T-helper 17 cell (primary cell): ENCODE results near the gene GLYR1. TPM values are rescaled to one million over a fixed set of nuclear protein-coding genes. Genes with fewer than 3 reads are reported as not detected.
"Not testable (repeated sequence)": the region's sequence is repeated elsewhere in the genome, so short reads cannot be mapped to it uniquely, and the experiment has no call there.

Experiments
- ATAC-seq: fragments of 150-1000 bp; cut with Tn5 transposase; 2 replicates; pipeline ENCODE4 v1.10.0; 2021; ENCODE audit warnings: mild to moderate bottlenecking, moderate library complexity
- DNase-seq, 3 donors: peaks; one replicate each; pipeline versions ENCODE4 v3.0.0 to v3.0.0-alpha.2; 2020 to 2021
- H3K9me3 ChIP-seq: one replicate; pipeline ENCODE4 v1.7.0; 2013; ENCODE audit warnings: low read length, mild to moderate bottlenecking; ENCODE audit not compliant: control insufficient read depth, poor library complexity, severe bottlenecking
- H3K27ac Mint-ChIP-seq: one replicate; pipeline ENCODE4 v1.8.0; 2022; ENCODE audit warnings: mild to moderate bottlenecking, moderate library complexity, mixed read lengths
- H3K27me3 Mint-ChIP-seq: one replicate; pipeline ENCODE4 v1.8.0; 2022; ENCODE audit warnings: mixed read lengths
- H3K36me3 Mint-ChIP-seq: one replicate; pipeline ENCODE4 v1.8.0; 2022; ENCODE audit warnings: low read depth, mixed read lengths
- H3K4me1 Mint-ChIP-seq: one replicate; pipeline ENCODE4 v1.8.0; 2022; ENCODE audit warnings: mild to moderate bottlenecking, mixed read lengths
- H3K4me3 Mint-ChIP-seq: one replicate; pipeline ENCODE4 v1.8.0; 2022; ENCODE audit warnings: mild to moderate bottlenecking, moderate library complexity, mixed read lengths
- total RNA-seq, 4 donors: library from RNA in 2 of 4; stranded (reverse) in 2 of 4; gene quantifications; one replicate each; pipeline ENCODE4 v1.2.3 and lab custom pipeline; 2022 to 2026

Gene GLYR1
- total RNA-seq (100 to 1,000 TPM in 1 of 2 donors, 10 to 100 TPM in 1; 91.9 to 108 TPM), total RNA-seq (lab: John Stamatoyannopoulos, UW) (75.2 to 127 reads per million in 2 donors)

GRCh38 chr16:4846901-4847773 lies at the start of gene GLYR1, which contains the start of gene UBN1:
GLYR1 (minus strand) TSS chr16:4847288; CDS start chr16:4847265, 23 bp downstream.
UBN1 (plus strand) TSS chr16:4847481; CDS start chr16:4852918, 5,437 bp downstream.
- H3K4me3 Mint-ChIP-seq, result peak within 1 kb of the TSS; percentile 91
- H3K27me3 Mint-ChIP-seq, result no peaks in the 10 kb centered on the region
- peaks cover 33% of the 10 kb centered on the region for H3K4me1 Mint-ChIP-seq
- no peaks in the 10 kb centered on the region for H3K36me3 Mint-ChIP-seq
- H3K27ac Mint-ChIP-seq, result peak within 1 kb of the TSS; percentile 79
- ATAC-seq (peak; percentile 93), DNase-seq (peak; percentile 98 to 100 (median 100))
- H3K9me3 ChIP-seq, result no peaks in the 10 kb centered on the region

- H3K9me3 ChIP-seq, H3K4me3 Mint-ChIP-seq, ATAC-seq, DNase-seq, H3K27ac Mint-ChIP-seq, H3K4me1 Mint-ChIP-seq, H3K36me3 Mint-ChIP-seq: not testable (repeated sequence)
- peaks cover 12% of the 10 kb centered on the region for H3K27me3 Mint-ChIP-seq
Measured at GRCh38 chr16:4896761-4897160, 49.7 kb upstream of the GLYR1 start.

- H3K27me3 Mint-ChIP-seq, result peaks cover 12% of the 10 kb centered on the region
- H3K36me3 Mint-ChIP-seq, result peaks cover 2% of the 10 kb centered on the region
- H3K27ac Mint-ChIP-seq, result no peak overlapping the region
- H3K9me3 ChIP-seq, result no peaks in the 10 kb centered on the region
- no peaks in the 10 kb centered on the region for H3K4me1 Mint-ChIP-seq
- no peak overlapping the region for H3K4me3 Mint-ChIP-seq
- DNase-seq (no peak), ATAC-seq (no peak)
Measured at GRCh38 chr16:4895366-4895765, 48.3 kb upstream of the GLYR1 start.

- H3K36me3 Mint-ChIP-seq, result peaks cover 2% of the 10 kb centered on the region
- ATAC-seq, result no peak
- H3K27ac Mint-ChIP-seq, result peak overlapping the region; percentile 14
- H3K4me1 Mint-ChIP-seq, result no peaks in the 10 kb centered on the region
- H3K4me3 Mint-ChIP-seq, result no peak overlapping the region
- DNase-seq, result no peak
- peaks cover 7% of the 10 kb centered on the region for H3K27me3 Mint-ChIP-seq
- H3K9me3 ChIP-seq, result no peaks in the 10 kb centered on the region
Measured at GRCh38 chr16:4894276-4895150, 47.4 kb upstream of the GLYR1 start.

GRCh38 chr16:4893103-4893862 lies 46.2 kb upstream of the GLYR1 start:
- peaks cover 4% of the 10 kb centered on the region for H3K27me3 Mint-ChIP-seq
- peaks cover under 1% of the 10 kb centered on the region for H3K36me3 Mint-ChIP-seq
- ATAC-seq, result no peak
- H3K27ac Mint-ChIP-seq, result no peak overlapping the region
- no peaks in the 10 kb centered on the region for H3K9me3 ChIP-seq
- no peak for DNase-seq
- no peak overlapping the region for H3K4me3 Mint-ChIP-seq
- H3K4me1 Mint-ChIP-seq, result no peaks in the 10 kb centered on the region

- H3K9me3 ChIP-seq, result no peaks in the 10 kb centered on the region
- Mint-ChIP-seq H3K4me1 (no peaks in the 10 kb centered on the region), H3K27ac (no peak overlapping the region), H3K27me3 (peaks cover 4% of the 10 kb centered on the region), H3K4me3 (no peak overlapping the region), H3K36me3 (no peaks in the 10 kb centered on the region)
- ATAC-seq (no peak), DNase-seq (no peak)
Measured at GRCh38 chr16:4892361-4893102, 45.4 kb upstream of the GLYR1 start.

- DNase-seq, result no peak
- no peak for ATAC-seq
- Mint-ChIP-seq H3K27ac (no peak overlapping the region), H3K4me3 (no peak overlapping the region), H3K27me3 (peaks cover 4% of the 10 kb centered on the region), H3K4me1 (no peaks in the 10 kb centered on the region), H3K36me3 (no peaks in the 10 kb centered on the region)
- no peaks in the 10 kb centered on the region for H3K9me3 ChIP-seq
Measured at GRCh38 chr16:4891886-4892216, 44.8 kb upstream of the GLYR1 start.

- no peaks in the 10 kb centered on the region for H3K4me1 Mint-ChIP-seq
- H3K9me3 ChIP-seq, result no peaks in the 10 kb centered on the region
- no peak overlapping the region for H3K27ac Mint-ChIP-seq
- H3K4me3 Mint-ChIP-seq, result no peak overlapping the region
- H3K27me3 Mint-ChIP-seq, result peaks cover 4% of the 10 kb centered on the region
- no peaks in the 10 kb centered on the region for H3K36me3 Mint-ChIP-seq
- ATAC-seq, result no peak
- DNase-seq, result no peak
Measured at GRCh38 chr16:4891097-4891885, 44.2 kb upstream of the GLYR1 start.

- ATAC-seq, result no peak
- H3K9me3 ChIP-seq, result no peaks in the 10 kb centered on the region
- Mint-ChIP-seq H3K27ac (no peak overlapping the region), H3K36me3 (peaks cover 3% of the 10 kb centered on the region), H3K27me3 (no peaks in the 10 kb centered on the region), H3K4me3 (no peak overlapping the region), H3K4me1 (peaks cover 3% of the 10 kb centered on the region)
- DNase-seq, result no peak
Measured at GRCh38 chr16:4890686-4891085, 43.6 kb upstream of the GLYR1 start.

GRCh38 chr16:4890026-4890425 lies 42.9 kb upstream of the GLYR1 start:
- H3K9me3 ChIP-seq, result no peaks in the 10 kb centered on the region
- H3K36me3 Mint-ChIP-seq, result peaks cover 8% of the 10 kb centered on the region
- no peak overlapping the region for H3K27ac Mint-ChIP-seq
- DNase-seq (no peak), ATAC-seq (no peak)
- peaks cover 5% of the 10 kb centered on the region for H3K4me1 Mint-ChIP-seq
- no peak overlapping the region for H3K4me3 Mint-ChIP-seq
- no peaks in the 10 kb centered on the region for H3K27me3 Mint-ChIP-seq

GRCh38 chr16:4888428-4889135 lies 41.5 kb upstream of the GLYR1 start:
- ATAC-seq (no peak), DNase-seq (no peak)
- Mint-ChIP-seq H3K27me3 (no peaks in the 10 kb centered on the region), H3K27ac (peak overlapping the region; percentile 21), H3K36me3 (peaks cover 15% of the 10 kb centered on the region), H3K4me3 (no peak overlapping the region), H3K4me1 (peaks cover 7% of the 10 kb centered on the region)
- H3K9me3 ChIP-seq, result no peaks in the 10 kb centered on the region
